Type B pancreatic cell (in vitro differentiated cells): ENCODE data around the gene NMRK1. TPM values are rescaled to one million over a fixed set of nuclear protein-coding genes. Genes with fewer than 3 reads are reported as not detected.

Experiments used
- DNase-seq: peaks from one replicate; pipeline ENCODE4 v3.0.0; 2021; ENCODE audit warnings: mixed read lengths; ENCODE audit not compliant: unreplicated experiment; ENCODE audit errors: extremely low spot score
- H3K27ac Mint-ChIP-seq: 2 replicates; pipeline ENCODE4 v1.8.0; 2021; ENCODE audit warnings: mild to moderate bottlenecking, mixed read lengths
- H3K27me3 Mint-ChIP-seq: 2 replicates; pipeline ENCODE4 v1.8.0; 2021; ENCODE audit warnings: mixed read lengths
- H3K36me3 Mint-ChIP-seq: 2 replicates; pipeline ENCODE4 v1.8.0; 2021; ENCODE audit warnings: mixed read lengths
- H3K4me1 Mint-ChIP-seq: one replicate; pipeline ENCODE4 v1.8.0; 2021; ENCODE audit warnings: mixed read lengths; ENCODE audit not compliant: unreplicated experiment
- H3K4me3 Mint-ChIP-seq: 2 replicates; pipeline ENCODE4 v1.8.0; 2021; ENCODE audit warnings: mild to moderate bottlenecking, mixed read lengths
- H3K9me3 Mint-ChIP-seq: 2 replicates; pipeline ENCODE4 v1.8.0; 2021; ENCODE audit warnings: mixed read lengths
- CTCF ChIP-seq: fragments of 200-600 bp; sonication (generic); conservative IDR thresholded peaks from 2 replicates; pipeline ENCODE4 v1.5.0; 2021; ENCODE audit warnings: antibody characterized with exemption, mild to moderate bottlenecking
- total RNA-seq: library from RNA; stranded (reverse); gene quantifications from 2 replicates; pipeline ENCODE4 v1.2.1, GENCODE V29; 2021; ENCODE audit warnings: low replicate concordance

Gene NMRK1
- total RNA-seq, 1 donor from 2014 or later, result 7.5 TPM

GRCh38 chr9:75109210-75109839, 21.4 kb upstream of the NMRK1 start:
- no peaks in the 10 kb centered on the region for H3K36me3 Mint-ChIP-seq
- H3K4me3 Mint-ChIP-seq, result no peak overlapping the region
- H3K27me3 Mint-ChIP-seq, result no peaks in the 10 kb centered on the region
- H3K27ac Mint-ChIP-seq, result no peak overlapping the region
- peaks cover 7% of the 10 kb centered on the region for H3K4me1 Mint-ChIP-seq
- DNase-seq, result no peak
- no peaks in the 10 kb centered on the region for H3K9me3 Mint-ChIP-seq
- TF ChIP-seq CTCF, result no peak

DNA sequence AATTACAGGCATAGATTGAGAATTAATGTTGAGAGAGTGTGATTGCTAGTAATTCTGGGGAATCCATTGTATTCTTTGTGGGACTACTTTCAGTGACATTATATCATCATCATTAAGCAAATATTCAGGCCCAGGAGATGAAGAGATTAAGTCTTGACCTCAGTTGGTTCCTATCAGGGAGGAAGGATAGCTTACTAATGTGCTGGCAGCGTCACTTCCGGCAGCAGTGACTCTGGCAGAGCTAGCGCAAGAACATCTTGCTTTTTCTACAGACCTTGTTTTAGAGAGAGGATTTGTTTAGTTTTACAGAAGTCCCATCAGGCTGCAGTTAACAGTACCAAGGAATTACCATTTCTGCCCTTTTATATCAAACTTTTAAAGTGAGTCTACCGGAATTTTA, 20.6 kb upstream of the NMRK1 start:
- H3K27ac Mint-ChIP-seq, result no peak overlapping the region
- H3K4me3 Mint-ChIP-seq, result no peak overlapping the region
- DNase-seq, result no peak
- no peaks in the 10 kb centered on the region for H3K27me3 Mint-ChIP-seq
- H3K4me1 Mint-ChIP-seq, result peaks cover 7% of the 10 kb centered on the region
- no peaks in the 10 kb centered on the region for H3K36me3 Mint-ChIP-seq
- no peak for TF ChIP-seq CTCF
- no peaks in the 10 kb centered on the region for H3K9me3 Mint-ChIP-seq

DNA sequence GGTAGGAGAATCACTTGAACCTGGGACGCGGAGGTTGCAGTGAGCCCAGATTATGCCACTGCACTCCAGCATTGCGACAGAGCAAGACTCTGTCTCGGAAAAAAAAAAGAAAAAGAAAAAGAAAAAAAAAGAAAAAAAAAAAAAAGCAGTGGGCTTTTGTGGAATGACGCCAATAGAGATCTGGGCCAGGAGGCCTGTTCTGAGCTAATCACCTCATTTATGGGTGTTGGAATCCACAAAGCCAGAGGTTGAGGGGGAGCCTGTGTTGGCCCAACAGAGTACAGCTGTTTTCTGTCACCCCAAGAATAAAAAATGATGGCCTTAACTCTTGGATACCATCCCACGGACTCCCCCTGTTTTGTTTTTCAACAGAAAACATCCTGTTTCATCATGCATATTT, 18.9 kb upstream of the NMRK1 start:
- H3K9me3 Mint-ChIP-seq, result no peaks in the 10 kb centered on the region
- TF ChIP-seq CTCF, result no peak

GRCh38 chr9:75105841-75106240, 17.9 kb upstream of the NMRK1 start:
- Mint-ChIP-seq H3K9me3 (no peaks in the 10 kb centered on the region), H3K27ac (no peak overlapping the region), H3K36me3 (no peaks in the 10 kb centered on the region), H3K4me3 (no peak overlapping the region), H3K4me1 (peaks cover 4% of the 10 kb centered on the region), H3K27me3 (no peaks in the 10 kb centered on the region)
- DNase-seq, result no peak
- TF ChIP-seq CTCF, result no peak

More for the DNA sequence above, 18.9 kb upstream of the NMRK1 start:
- Mint-ChIP-seq H3K27ac (no peak overlapping the region), H3K36me3 (no peaks in the 10 kb centered on the region), H3K4me1 (no peaks in the 10 kb centered on the region), H3K4me3 (no peak overlapping the region), H3K27me3 (no peaks in the 10 kb centered on the region)
- DNase-seq, result no peak

DNA sequence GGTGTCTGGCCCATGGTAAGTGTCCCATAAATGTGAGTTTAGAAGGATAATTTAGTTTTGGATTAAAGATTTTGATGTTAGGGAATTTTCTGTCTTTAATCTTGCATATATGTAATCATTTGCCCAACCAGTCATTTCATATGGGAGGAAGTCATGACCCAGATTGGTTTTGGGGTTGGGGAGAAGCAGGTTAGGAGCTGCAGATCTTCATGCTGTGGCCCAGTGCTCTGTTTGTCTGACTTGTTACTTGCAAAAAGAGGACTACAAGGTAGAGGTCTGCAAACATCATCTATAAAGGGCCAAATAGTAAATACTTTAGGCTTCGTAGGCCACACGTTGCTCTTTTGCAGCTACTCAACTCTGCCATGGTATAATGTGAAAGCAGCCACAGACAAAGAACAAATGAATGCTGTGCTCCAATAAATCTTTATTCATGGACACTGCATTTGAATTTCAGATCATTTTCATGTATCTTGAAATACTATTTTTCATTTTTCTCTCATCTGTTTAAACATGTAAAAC, 17.1 kb upstream of the NMRK1 start:
- Mint-ChIP-seq H3K36me3 (no peaks in the 10 kb centered on the region), H3K4me3 (no peak overlapping the region), H3K4me1 (peaks cover 5% of the 10 kb centered on the region), H3K9me3 (no peaks in the 10 kb centered on the region), H3K27ac (no peak overlapping the region), H3K27me3 (no peaks in the 10 kb centered on the region)
- DNase-seq, result no peak
- no peak for TF ChIP-seq CTCF

GRCh38 chr9:75104607-75105006, 16.7 kb upstream of the NMRK1 start:
- H3K27me3 Mint-ChIP-seq, result no peaks in the 10 kb centered on the region
- no peak overlapping the region for H3K4me3 Mint-ChIP-seq
- no peaks in the 10 kb centered on the region for H3K9me3 Mint-ChIP-seq
- no peak overlapping the region for H3K27ac Mint-ChIP-seq
- DNase-seq, result no peak
- H3K36me3 Mint-ChIP-seq, result no peaks in the 10 kb centered on the region
- TF ChIP-seq CTCF, result no peak
- H3K4me1 Mint-ChIP-seq, result peaks cover 5% of the 10 kb centered on the region
